SKM-1 (cell line): ENCODE results near the gene MACROD2.

Source experiments
- DNase-seq: peaks from one replicate; lab custom pipeline; 2025; ENCODE audit not compliant: unreplicated experiment; lab: John Stamatoyannopoulos, UW

The MACROD2 gene

DNA sequence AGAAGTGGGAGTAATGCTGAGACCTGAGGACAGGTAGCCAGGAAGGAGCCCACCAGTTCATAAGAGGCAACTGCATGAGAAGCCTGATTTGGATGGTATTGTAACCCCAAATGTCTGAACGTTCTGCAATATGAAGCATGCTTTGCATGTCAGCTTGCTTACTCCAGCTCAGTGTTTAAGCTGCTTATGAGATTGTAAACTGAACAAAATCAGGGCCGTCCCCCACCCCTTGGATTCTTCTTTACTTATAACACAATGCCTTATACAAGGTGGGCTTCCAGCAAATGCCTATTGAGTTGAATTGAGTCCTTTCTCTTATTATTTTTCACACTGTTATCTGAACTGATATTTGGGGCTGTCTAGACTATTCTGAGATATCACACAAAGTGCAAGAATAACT is 1816.6 kb downstream of the MACROD2 start:
- DNase-seq: no peak

GRCh38 chr20:15812696-15813095 is 1817.4 kb downstream of the MACROD2 start:
- DNase-seq: no peak

- DNase-seq: no peak
Measured at GRCh38 chr20:15814360-15814759, 1819.0 kb downstream of the MACROD2 start.

- DNase-seq: no peak
Measured at GRCh38 chr20:15814911-15815310, 1819.6 kb downstream of the MACROD2 start.

- no peak for DNase-seq
Measured at GRCh38 chr20:15817351-15817750, 1822.0 kb downstream of the MACROD2 start.

GRCh38 chr20:15818651-15819071 is 1823.3 kb downstream of the MACROD2 start:
- DNase-seq: no peak

GRCh38 chr20:15823718-15824117 is 1828.4 kb downstream of the MACROD2 start:
- no peak for DNase-seq

- no peak for DNase-seq
Measured at GRCh38 chr20:15827628-15828027, 1832.3 kb downstream of the MACROD2 start.

DNA sequence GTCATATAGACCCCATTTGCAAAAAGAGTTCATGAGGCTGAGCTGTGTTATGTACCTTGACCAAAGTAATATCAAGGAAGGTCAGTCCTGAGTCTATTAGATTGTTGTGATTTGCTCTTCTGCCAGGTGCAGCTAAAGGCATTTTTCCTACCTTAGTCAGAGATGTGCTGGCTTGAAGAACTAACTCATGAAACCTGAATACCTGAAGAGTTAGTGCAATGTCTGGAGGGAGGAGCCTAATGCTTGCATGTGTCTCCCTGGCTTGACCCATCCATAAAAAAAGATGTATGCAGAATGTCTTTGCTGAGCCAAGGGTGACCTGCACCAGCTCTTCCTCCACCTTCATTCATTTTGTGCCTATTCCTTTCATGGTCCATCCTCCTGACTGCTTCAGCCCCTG is 1835.9 kb downstream of the MACROD2 start:
- no peak for DNase-seq

DNA sequence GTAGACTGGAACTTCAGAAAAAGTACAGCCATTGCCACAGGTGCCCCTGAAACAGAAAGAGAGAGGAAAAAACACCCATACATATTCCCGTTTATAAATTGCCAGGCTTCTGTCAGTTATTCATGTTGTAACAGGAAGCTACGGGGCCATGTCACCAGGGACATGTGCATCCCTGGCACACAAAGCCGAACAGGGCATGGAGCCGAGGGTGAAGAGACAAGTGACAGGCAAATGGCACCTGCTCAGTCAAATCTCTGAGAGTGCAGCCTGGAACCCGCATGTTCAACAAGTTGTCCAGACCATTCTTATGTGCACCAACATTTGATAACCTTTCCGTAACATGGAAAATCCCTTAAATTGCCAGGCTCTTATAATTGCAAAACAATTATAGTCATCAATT is 1837.2 kb downstream of the MACROD2 start:
- DNase-seq: no peak

DNA sequence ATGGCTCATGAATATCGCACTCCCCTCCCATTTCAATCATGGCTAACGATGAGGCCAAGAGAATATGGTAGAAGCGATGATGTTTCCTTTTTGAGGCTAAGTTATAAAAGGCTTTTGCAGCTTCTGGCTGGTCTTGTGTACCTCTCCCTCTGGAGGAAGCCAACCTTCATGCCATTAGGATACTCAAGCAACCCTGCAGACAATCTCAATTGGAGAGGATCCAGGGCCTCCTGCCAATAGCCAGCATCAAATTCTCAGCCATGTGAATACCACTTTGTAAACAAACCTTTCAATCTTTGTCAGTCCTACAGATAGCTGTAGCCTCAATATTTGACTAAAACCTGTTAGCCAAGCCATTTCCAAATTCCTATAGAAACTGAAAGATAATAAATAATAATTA is 1839.5 kb downstream of the MACROD2 start:
- no peak for DNase-seq

DNA sequence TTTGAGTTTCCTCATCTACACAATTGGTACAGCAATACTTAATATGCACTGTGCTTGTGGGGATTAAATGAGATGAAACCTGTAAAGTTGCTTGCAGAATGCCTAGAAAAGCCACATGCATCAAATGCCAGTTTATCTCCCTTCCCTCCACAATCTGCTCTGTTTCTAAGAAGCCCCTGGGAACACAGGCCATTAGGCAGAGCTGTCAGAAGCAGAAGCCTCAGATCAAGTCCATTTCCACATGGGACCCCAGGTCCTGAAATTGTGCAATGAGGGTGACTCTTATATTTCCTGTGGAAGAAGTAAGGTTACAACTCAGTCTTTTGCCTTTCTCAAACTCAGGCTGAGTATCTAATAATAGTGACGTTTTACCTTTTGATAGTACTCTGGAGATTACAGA is 1840.5 kb downstream of the MACROD2 start:
- DNase-seq: no peak

DNA sequence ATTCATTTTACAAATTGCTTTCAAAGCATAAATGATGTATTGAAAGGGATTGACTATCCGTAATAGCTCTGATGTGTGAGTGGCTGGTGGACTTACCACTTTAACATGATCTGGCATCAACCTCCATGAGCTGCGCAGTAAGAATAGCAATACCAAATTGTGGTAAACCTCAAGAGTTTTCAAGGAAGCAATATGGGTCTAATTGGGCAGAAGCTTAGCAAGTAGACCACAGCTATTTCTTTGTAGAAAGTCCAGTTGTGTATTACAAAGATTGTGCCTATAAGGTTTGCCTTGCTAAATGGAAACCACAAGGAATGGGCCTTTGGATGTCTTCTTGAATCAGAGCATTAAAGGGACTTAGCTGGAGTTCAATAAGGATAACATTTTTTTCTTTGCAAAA is 1841.3 kb downstream of the MACROD2 start:
- no peak for DNase-seq

DNA sequence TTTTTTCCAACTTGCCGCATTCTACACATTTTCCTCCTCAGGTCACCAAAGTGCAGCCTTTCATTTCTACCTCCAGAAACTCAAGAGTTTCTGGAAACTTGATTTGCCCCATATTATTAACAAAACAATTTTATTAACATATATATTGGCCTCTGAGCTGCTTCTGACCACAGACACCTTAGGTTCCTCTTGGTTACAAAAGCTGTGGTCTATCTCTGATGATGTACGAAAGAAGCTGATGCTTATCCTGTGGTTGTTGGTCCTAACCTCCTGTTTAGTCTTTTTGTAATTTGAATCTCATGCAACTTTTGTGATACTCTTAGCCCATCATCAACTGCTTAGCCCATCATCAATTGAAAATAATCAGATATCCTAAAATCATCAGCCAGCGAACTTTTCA is 1842.2 kb downstream of the MACROD2 start:
- DNase-seq: no peak

DNA sequence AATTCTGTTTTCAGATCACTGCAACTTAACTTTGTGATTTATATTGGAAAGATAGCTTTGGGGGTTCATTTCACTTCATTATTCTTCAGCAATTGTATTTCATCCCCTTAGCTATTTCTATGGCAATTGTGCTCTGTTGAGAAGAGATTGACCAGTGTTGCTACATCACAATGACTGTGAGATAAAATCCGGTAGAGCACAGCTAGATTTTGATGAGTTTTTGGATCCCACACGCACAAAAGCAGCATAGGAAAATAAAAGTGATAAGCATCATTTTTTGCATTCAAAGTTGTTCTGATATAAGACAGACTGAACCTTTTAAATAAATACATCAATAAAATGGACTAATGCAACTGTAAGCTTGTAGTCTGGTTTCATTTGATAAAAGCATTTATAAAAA is 1843.2 kb downstream of the MACROD2 start:
- DNase-seq: no peak

GRCh38 chr20:15840636-15841301 is 1845.5 kb downstream of the MACROD2 start:
- no peak for DNase-seq

DNA sequence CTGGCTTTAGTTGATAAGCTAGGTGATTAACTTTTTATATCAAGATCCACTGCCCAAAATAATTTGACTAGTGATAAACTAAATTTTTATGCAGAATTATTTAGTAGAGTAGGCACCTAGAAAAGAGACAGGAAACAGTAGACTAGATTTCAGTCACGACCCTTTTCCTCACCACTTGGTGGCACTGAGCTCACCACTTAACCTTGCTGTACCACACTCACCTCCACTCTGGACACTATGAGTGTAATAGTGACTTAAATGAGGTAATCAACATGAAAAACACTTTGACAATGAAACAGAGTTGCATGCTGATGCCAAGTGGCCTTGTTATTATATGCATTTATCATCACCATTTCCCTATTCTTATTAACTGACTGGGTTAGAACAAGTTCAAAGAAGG is 1847.6 kb downstream of the MACROD2 start:
- DNase-seq: no peak

DNA sequence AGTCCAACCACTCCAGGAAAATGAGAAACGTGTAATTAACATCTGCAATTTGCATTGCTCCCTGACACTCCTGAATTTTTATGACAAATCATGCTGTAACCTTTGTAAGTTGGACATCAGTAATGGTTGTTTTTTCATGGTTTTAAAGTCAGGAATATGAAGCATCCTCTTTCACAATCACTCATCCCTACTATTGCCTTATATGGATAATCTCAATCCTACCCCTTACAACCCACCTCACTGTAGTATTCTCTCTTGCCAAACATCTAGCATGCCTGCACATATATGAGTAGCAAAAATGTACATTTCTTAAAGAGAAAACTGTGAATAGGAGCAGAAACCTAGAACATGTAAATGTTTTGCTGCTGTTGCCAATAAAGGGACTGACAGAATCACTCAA is 1848.5 kb downstream of the MACROD2 start:
- DNase-seq: no peak

DNA sequence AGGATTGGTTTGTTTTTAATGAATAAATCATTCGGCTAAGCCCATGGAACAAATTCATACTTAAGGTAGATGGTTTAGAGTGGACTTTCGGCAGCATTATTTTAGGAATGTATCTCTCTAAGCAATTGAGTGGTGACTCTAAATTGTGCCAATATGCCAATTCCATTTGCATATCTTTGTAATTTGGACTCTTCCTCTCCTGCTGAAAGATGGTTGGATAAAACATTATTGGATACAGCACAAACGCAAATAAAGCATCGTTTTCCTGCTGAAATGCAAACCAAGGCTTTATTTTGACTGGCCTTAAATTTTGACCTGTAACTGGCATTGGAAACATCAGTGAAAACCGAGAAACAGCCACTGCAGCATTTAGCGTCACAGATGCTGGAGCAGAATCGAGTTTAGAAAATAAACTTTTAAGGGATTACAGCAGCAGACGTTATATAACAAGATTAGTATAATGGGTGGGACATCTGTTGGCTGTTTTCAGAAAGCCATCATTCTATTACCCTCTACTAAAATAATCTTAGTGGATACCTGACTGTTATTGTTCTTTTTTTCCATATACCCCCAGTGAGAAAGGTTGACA is 1852.0 kb downstream of the MACROD2 start:
- DNase-seq: no peak

GRCh38 chr20:15848126-15848525 is 1852.8 kb downstream of the MACROD2 start:
- no peak for DNase-seq

- DNase-seq: no peak
Measured at GRCh38 chr20:15848995-15849610, 1853.8 kb downstream of the MACROD2 start.

- DNase-seq: no peak
Measured at GRCh38 chr20:15851576-15852215, 1856.4 kb downstream of the MACROD2 start.
